ENCODE data around the gene PGAP2.
"Not testable (repeated sequence)": the region's sequence is repeated elsewhere in the genome, so short reads cannot be mapped to it uniquely, and the experiment has no call there.

Gene PGAP2

GRCh38 chr11:3859373-3859881 is 51.1 kb downstream of the PGAP2 start:
- peak; percentile 63 for DNase-seq

DNA sequence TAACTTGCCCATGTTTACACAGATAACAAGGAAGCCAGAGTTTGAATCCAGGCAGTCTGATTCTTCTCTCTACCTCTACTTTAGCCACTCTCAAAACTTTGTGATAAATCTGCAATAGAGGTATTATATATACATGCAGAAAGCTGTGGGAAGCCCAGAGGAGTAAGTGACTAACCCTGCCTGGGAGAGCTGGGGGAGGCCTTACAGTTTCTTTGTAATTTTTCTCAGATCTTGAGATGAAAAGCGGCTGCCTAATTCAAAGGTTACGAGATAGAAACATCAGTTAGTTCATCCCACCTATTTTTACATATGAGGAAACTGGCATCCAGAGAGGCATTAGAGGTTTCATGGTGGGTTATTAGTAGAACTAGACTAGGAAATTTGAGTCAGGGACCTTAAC is 52.0 kb downstream of the PGAP2 start:
- DNase-seq: no peak

DNA sequence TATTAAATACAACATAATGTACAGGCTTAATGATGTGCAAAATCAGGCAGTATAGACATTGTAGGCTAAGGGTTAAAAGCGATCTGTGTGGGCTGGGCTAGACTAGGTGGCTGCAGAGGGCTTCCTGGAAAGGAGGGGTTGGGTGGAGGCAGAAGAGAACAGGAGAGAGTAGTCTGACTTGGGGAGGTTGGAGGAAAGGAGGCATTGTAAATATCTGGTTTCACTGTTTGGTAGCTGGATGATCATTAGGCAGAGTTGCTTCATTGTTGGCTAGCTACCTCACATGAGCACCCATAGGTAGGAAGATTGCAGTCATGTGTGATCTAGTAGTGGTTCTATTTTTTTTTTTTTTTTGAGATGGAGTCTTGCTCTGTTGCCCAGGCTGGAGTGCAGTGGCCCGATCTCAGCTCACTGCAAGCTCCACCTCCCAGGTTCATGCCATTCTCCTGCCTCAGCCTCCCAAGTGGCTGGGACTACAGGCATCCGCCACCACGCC is 52.6 kb downstream of the PGAP2 start:
- DNase-seq: not testable (repeated sequence)

- no peak for DNase-seq
Measured at GRCh38 chr11:3861683-3862082, 53.3 kb downstream of the PGAP2 start.

- DNase-seq: no peak
Measured at GRCh38 chr11:3865388-3866193, 57.2 kb downstream of the PGAP2 start.

DNA sequence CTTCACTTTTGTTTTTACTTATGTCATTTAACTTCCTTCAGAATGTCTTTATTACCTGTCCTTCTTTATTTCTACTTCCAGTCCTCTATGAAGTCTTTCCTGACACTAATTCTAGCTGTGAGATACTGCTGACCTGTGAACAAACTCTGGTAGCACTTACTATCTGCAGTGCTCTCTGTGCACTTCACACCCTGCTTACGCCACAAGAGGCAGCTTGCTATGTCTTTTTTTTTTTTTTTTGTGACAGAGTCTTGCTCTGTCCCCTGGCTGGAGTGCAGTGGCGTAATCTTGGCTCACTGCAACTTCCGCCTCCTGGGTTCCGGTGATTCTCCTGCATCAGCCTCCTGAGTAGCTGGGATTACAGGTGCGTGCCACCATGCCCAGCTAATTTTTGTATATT is 57.8 kb downstream of the PGAP2 start:
- DNase-seq: no peak

DNA sequence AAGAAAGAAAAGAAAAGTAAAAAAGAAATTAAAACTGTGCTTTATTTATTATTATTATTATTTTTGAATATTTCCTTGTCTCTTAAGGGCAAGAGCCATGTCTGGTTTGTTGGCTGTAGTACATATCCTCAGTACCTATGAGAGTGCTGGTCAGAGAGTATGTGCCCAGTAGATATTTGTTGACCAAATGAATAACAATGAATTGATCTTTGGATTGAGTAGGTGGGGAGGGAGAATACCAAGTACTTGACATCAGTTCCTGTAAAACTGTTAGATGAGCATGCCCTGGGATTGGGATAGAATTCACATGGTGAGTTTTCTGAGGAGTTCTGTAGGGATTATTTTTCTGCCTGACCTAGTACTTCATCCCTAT is 58.5 kb downstream of the PGAP2 start:
- no peak for DNase-seq

- no peak for DNase-seq
Measured at GRCh38 chr11:3867209-3868091, 59.1 kb downstream of the PGAP2 start.

- no peak for DNase-seq
Measured at GRCh38 chr11:3873712-3874349, 65.5 kb downstream of the PGAP2 start.

Measured in activated CD8-positive, alpha-beta memory T cell treated with anti-CD3 and anti-CD28 coated beads, Interleukin-2, amount 50 U/mL, for 48 hours (primary cell).